Right ventricle myocardium inferior (tissue), 1 donor: ENCODE data around the gene ST3GAL3. TPM values are rescaled to one million over a fixed set of nuclear protein-coding genes. Genes with fewer than 3 reads are reported as not detected.
A peak's percentile ranks its signal among the peaks of the same experiment; 100 is the strongest.

Experiments used
- ATAC-seq: fragments of 200-7000 bp; cut with Tn5 transposase; one replicate; pipeline ENCODE4 v1.9.1; 2020; ENCODE audit warnings: mild to moderate bottlenecking, moderate library complexity
- DNase-seq: peaks from one replicate; pipeline ENCODE4 v3.0.0; 2021; ENCODE audit errors: missing footprints
- intact Hi-C: fragments of 100-400 bp; cut with DNase I; formaldehyde crosslinking; loops from one replicate; pipeline ENCODE4 v1.11.0; 2022
- total RNA-seq: library from RNA; stranded (reverse); fragmentation: NEBNext Ultra II Directional; extraction: Animal tissue kit (Norgen Biotek cat#: 25700); gene quantifications from one replicate; pipeline ENCODE4 v1.2.1, GENCODE V29; 2021
- donor health status: DM: no; HTN: yes; CAD: no; lungs with severe emphysema.

Gene ST3GAL3
- total RNA-seq, 1 donor from 2014 or later = 22.0 TPM

DNA sequence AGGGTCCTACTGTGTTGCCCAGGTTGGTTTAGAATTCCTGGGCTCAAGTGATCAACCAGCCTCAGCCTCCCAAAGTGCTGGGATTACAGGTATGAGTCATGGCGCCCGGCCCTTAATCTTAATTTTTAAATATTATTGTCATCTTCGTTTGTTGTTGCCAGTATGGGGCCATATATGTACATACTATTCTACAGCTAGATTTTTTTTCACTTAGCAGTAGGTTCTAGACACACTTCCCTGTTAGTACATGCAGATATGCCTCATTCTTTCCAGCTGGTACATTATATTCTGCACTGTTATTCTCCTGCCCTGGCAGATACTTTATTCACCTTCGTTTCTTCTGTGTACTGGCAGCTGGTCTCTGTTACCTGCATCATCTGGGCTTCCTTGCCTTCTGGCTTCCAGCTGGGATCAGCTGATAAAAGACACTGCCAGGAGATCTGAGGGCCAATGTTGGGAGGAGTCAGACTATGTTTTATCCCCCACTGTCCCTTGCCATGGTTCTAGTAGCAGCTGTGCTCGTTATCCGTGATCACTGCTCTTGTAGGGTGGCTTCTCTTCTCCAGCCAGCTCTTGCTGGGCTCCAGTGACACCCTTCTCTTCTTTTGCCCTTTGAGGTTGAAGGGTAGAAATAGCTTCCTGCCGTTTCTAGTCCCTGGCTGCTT lies 24.7 kb downstream of the ST3GAL3 start:
- intact Hi-C loops = no loop called here
- DNase-seq (no peak), ATAC-seq (no peak)

- ATAC-seq (no peak), DNase-seq (no peak)
- intact Hi-C loops = no loop called here
Observed at GRCh38 chr1:43736819-43737218, 29.5 kb downstream of the ST3GAL3 start.

DNA sequence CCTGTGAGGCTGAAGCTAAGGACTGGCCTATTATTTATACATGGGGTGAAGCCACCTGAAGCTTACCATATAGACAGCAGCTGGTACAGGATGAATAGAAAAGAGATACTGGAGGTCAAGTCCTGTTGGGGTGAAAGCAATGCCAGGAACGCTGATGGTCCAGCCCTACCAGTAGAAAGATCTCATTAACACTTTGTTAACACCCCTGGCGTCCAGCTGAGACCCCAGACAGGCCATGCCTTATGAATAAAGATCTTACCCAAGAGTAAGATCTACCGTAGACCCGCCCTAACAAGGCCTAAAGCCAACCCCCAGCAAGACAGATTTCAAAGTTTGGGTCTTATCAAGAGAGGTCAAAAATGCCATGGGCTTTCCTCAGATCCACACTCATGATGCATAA lies 34.7 kb downstream of the ST3GAL3 start:
- intact Hi-C loops = no loop called here
- no peak for DNase-seq
- no peak for ATAC-seq

GRCh38 chr1:43743206-43743605 lies 35.9 kb downstream of the ST3GAL3 start:
- ATAC-seq (peak; percentile 72), DNase-seq (no peak)
- intact Hi-C loops = no loop called here

GRCh38 chr1:43747736-43748135 lies 40.4 kb downstream of the ST3GAL3 start:
- intact Hi-C loops = no loop called here
- no peak for ATAC-seq
- no peak for DNase-seq

GRCh38 chr1:43750083-43750482 lies 42.7 kb downstream of the ST3GAL3 start:
- ATAC-seq = no peak
- intact Hi-C loops = no loop called here

GRCh38 chr1:43753422-43753821 lies 46.1 kb downstream of the ST3GAL3 start:
- intact Hi-C loops = no loop called here
- no peak for ATAC-seq
- DNase-seq = no peak

More at GRCh38 chr1:43750083-43750482, 42.7 kb downstream of the ST3GAL3 start:
- DNase-seq = no peak

GRCh38 chr1:43754892-43755291 lies 47.6 kb downstream of the ST3GAL3 start:
- no peak for ATAC-seq
- DNase-seq = no peak
- intact Hi-C loops = no loop called here

DNA sequence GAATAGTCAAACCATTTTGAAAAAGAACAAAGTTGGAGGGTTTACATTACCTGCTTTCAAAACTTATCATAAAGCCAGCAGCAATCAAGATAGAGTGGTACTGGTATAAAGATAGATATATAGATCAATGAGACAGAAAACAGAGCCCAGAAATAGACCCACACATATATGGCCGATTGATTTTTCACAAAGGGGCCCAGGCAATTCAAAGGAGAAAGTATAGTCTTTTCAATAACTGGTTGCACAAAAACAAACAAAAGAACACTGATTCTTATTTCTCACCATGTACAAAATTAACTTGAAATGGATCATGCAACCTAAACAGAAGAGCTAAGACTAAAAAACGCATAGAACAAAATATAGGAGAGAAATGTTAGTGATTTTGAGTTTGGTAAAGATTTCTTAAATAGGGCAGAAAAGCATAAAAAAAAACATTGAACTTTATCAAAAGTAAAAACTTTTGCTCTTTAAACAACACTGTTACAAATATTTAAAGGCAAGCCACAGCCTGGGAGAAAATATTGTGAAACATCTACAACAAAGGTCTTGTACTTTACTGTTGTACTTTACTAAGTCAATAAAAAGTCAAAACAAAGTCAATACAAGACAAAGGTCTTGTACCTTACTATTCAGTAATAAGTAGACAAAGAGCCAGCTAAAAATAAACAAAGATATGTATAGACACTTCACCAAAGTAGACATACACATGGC lies 50.2 kb downstream of the ST3GAL3 start:
- no peak for ATAC-seq
- intact Hi-C loops = no loop called here

DNA sequence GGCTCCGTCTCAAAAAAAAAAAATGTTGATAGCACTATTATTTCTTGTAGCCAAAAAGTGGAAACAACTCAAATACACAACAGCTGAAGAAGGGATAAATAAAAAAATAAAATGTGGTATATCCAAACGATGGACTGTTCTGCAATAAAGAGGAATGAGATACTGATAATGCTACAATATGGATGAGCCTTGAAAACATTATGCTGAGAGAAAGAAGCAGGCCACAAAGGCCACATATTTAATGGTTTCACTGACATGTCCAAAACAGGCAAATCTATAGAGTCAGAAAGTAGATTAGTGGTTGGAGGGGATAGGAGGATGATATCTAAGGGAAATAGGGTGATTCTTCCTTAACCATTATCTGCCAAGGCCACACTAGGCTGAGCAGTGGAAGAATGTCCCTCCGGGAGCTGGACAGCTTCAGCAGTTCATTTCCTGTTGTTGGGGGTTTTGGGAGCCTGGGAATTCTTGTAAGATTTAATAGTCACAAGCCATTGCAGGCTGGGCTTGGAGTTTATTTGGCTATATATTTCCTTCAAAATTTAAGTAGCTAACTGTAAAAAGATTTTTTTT lies 53.5 kb downstream of the ST3GAL3 start:
- ATAC-seq = no peak
- intact Hi-C loops = loop anchor here (5.0 to 10.0 kb wide), 3 partner anchors 186 to 286 kb away; partner anchors contain the start of gene IPO13
- no peak for DNase-seq

More for the DNA sequence above, 50.2 kb downstream of the ST3GAL3 start:
- no peak for DNase-seq

- no peak for DNase-seq
- ATAC-seq = peak; percentile 94
- intact Hi-C loops = loop anchor here (1.0 to 10.0 kb wide), 4 partner anchors 171 to 284 kb away; partner anchors contain the start of gene IPO13
Observed at GRCh38 chr1:43763497-43763973, 56.2 kb downstream of the ST3GAL3 start.

GRCh38 chr1:43764581-43764980 lies 57.2 kb downstream of the ST3GAL3 start:
- ATAC-seq (no peak), DNase-seq (no peak)

DNA sequence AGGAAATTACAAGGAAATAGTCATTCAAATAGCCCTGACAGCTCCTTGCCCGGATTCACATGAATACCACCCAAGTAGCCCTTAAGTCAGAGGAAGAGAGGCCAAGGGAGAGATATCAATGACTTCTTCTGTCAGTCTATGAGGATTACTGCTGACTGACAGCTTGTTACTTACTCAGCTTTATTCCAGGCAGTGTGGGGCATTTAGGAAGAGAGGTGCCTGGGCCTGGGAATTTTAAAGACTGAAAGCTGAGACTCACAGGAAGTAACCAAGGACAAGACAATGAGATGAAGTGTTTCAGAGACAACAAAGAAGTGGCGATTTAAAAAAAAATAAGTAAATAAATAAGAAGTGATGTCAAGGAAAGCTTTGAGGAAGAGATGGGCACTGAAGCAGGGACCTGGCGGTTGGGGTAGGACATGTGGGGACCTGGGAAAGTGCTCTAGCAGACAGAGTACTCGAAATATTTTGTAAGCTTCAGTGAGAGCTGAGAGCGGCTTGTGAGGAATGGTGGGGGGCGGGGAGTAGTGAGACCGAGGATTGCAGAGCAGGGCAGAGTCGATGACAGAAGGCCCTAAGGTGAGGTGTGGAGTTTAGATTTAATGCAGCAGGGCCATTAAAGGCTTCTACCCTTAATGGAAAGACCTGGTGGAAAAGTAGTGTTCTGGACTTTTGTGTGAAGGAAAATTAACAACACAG lies 58.9 kb downstream of the ST3GAL3 start:
- no peak for ATAC-seq
- intact Hi-C loops = loop anchor here (10.0 kb wide), 1 partner anchor 241 kb away; no protein-coding TSS in a partner anchor
- DNase-seq = no peak

More at GRCh38 chr1:43764581-43764980, 57.2 kb downstream of the ST3GAL3 start:
- intact Hi-C loops = loop anchor here (5.0 to 10.0 kb wide), 3 partner anchors 183 to 283 kb away; partner anchors contain the start of gene IPO13

- DNase-seq (no peak), ATAC-seq (no peak)
- intact Hi-C loops = loop anchor here (10.0 kb wide), 1 partner anchor 242 kb away; no protein-coding TSS in a partner anchor
Observed at GRCh38 chr1:43766818-43767525, 59.6 kb downstream of the ST3GAL3 start.

GRCh38 chr1:43768168-43768567 lies 60.8 kb downstream of the ST3GAL3 start:
- DNase-seq (no peak), ATAC-seq (no peak)
- intact Hi-C loops = loop anchor here (10.0 kb wide), 1 partner anchor 243 kb away; no protein-coding TSS in a partner anchor

- intact Hi-C loops = loop anchor here (10.0 kb wide), 1 partner anchor 245 kb away; no protein-coding TSS in a partner anchor
- ATAC-seq (no peak), DNase-seq (no peak)
Observed at GRCh38 chr1:43769350-43769908, 62.1 kb downstream of the ST3GAL3 start.

DNA sequence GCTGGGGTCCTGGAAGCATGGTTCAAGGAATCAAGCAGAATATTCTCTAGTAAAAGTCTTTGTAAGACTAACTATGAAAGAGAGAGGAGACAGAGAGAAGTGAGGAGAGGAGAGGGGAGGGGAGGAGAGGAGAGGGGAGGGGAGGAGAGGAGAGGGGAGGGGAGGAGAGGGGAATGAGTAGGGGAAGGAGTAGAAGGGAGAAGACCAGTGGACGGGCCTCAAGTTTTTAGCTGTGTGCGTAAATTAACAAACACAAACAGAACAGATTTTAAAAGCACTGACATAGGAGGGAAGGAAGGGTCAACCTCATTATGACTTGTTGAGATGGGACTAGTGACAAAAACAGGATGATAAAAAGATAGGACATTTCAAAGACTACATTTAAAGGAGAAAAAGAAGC lies 62.8 kb downstream of the ST3GAL3 start:
- ATAC-seq (no peak), DNase-seq (no peak)
- intact Hi-C loops = no loop called here

DNA sequence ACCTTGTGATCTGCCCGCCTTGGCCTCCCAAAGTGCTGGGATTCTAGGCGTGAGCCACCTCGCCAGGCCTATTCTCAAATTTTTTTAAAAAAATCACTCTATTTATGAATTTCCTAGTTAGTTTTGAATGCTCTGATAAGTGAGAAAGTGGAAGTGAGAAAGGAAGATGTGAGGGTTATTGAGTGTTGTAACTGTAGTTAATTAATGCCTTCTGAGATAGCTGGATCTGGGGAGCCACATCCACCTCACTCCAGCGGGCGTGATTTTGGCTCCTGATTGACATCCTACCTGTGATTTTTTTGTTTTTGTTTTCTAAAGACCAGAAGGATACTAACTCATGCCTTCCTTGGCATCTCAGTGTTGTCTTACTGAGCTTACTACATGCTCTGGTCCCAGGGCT lies 65.6 kb downstream of the ST3GAL3 start:
- intact Hi-C loops = no loop called here
- ATAC-seq = no peak
- DNase-seq = no peak
